Measurements from ENCODE around the gene KIRREL1. TPM values are rescaled to one million over a fixed set of nuclear protein-coding genes. Genes with fewer than 3 reads are reported as not detected.

The KIRREL1 gene
- total and polyA plus RNA-seq, 5 donors: 6.0 to 19.0 (median 14.7) TPM

DNA sequence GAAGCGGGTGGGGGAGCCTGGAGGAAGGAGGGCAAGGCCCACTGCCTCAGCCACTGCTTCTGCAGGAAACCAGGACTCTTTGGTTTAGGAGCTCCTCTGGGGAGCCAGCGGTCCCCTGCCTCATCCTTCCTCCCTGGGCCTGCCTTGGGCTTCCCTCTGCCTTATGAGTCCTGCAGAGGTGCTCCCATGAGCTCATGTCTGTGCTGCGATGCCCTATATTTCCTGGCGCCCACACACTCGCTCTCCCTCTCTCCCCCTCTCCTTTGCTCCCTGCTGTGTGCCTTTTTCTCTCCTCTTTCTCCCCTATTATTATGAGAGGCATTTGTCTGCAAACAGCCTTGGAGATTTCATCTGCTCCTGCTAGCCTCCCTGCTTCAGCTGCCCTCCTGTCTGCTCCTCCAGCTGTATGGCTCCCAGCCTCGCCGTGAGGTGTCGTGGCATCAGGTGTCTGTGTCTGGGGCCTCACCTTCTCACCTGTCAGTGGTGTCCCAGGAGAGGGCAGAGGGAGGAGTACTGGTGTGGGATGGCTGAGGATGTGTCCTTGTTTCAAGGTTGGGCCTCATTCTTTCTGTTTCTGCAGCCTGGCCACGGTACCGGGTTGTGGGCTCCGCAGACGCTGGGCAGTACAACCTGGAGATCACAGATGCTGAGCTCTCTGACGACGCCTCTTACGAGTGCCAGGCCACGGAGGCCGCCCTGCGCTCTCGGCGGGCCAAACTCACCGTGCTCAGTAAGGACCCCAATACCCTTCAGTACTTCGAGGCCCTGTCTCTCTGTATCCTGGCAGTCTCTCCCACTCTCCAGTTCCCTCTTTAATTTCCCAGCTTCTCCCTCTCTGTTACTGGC, 84.2 kb downstream of the KIRREL1 start:
- DNase-seq: no peak
- no peaks in the 10 kb centered on the region for H3K27me3 ChIP-seq (ENCODE audit: control insufficient read depth, insufficient read depth)
- no peak overlapping the region for H3K4me3 ChIP-seq (ENCODE audit: low read length)
- no peak overlapping the region for H3K27ac ChIP-seq (ENCODE audit: low read length)
- 90% methylated on average over 22 of the region's 22 CpGs for WGBS
- no peak for ATAC-seq
- H3K4me1 ChIP-seq (ENCODE audit: control insufficient read depth, insufficient read depth, low read length): no peaks in the 10 kb centered on the region
- intact Hi-C loops (cut with DNase I): no loop called here
- no peaks in the 10 kb centered on the region for H3K9me3 ChIP-seq (ENCODE audit: control insufficient read depth, low read length)

DNA sequence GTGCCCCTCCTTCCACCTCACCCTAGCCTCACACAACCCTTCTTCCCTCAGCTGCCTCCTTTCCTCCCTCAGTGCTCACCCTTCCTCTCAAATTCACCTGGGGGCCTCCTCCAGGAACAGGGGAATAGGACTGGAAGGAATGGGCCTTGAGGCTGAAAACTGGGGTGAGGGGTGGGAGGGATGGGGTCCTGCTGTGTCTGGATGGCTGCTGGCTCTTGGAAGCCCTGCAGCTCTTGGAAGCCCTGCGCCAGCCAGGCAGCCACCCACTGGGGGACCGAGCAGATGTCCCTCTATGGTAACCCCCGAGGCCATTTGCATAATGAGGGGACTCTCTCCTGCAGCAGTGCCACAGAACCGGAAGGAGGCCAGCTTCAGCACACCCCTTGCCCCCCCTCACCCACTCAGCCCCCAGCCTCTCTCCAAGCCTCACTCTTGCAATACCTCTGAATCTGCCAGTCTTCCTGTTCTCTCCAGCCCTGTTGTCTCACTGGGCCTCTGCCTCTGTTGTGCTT, 85.2 kb downstream of the KIRREL1 start:
- DNase-seq (no peak), ATAC-seq (no peak)
- H3K4me3 ChIP-seq (ENCODE audit: low read length): no peak overlapping the region
- no peaks in the 10 kb centered on the region for H3K27me3 ChIP-seq (ENCODE audit: control insufficient read depth, insufficient read depth)
- H3K9me3 ChIP-seq (ENCODE audit: control insufficient read depth, low read length): no peaks in the 10 kb centered on the region
- 75% methylated on average over 4 of the region's 4 CpGs for WGBS
- intact Hi-C loops (cut with DNase I): no loop called here
- H3K27ac ChIP-seq (ENCODE audit: low read length): no peak overlapping the region
- no peaks in the 10 kb centered on the region for H3K4me1 ChIP-seq (ENCODE audit: control insufficient read depth, insufficient read depth, low read length)

DNA sequence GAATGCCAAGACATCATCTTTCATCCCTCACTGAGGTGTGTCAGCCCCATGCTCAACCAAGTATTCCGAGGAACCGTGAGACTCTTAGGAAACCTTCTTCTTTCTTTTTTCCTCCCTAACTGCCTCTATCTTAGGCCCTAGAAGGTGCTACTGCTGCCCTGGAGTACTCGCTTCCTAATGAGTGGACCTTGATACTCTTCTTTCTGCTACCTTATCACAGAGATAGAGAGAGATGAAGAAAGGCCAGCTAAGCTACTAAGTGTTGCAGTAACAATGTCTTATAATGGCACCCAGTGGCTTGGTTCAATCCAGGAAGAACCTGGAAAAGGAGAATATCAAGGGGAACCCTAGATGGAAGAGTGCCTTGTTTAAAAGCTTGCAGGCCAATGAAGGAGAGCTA, 86.6 kb downstream of the KIRREL1 start:
- Histone ChIP-seq H3K4me3 (ENCODE audit: low read length) (no peak overlapping the region), H3K27ac (ENCODE audit: low read length) (no peak overlapping the region), H3K4me1 (ENCODE audit: control insufficient read depth, insufficient read depth, low read length) (no peaks in the 10 kb centered on the region), H3K27me3 (ENCODE audit: control insufficient read depth, insufficient read depth) (no peaks in the 10 kb centered on the region), H3K9me3 (ENCODE audit: control insufficient read depth, low read length) (no peaks in the 10 kb centered on the region)
- 93% methylated on average over 3 of the region's 3 CpGs for WGBS
- DNase-seq: no peak
- ATAC-seq: no peak
- intact Hi-C loops (cut with DNase I): loop anchor here in 1 of 4 donors (10.0 kb wide), 1 partner anchor 85 kb away; the partner anchor contains the start of gene KIRREL1

DNA sequence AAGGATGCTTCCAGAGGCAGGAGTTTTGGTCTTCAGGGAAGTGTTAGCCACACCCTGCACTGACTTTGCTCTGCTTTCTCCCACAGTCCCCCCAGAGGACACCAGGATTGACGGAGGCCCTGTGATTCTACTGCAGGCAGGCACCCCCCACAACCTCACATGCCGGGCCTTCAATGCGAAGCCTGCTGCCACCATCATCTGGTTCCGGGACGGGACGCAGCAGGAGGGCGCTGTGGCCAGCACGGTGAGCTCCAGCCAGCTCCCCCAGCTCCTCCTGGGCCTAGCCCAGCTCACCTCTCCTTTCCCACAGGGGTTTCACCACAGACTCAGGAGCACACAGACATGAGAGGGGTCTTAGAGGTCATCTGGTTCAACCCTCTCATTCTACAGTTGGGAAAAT, 90.9 kb downstream of the KIRREL1 start:
- Histone ChIP-seq H3K4me1 (ENCODE audit: control insufficient read depth, insufficient read depth, low read length) (no peaks in the 10 kb centered on the region), H3K4me3 (ENCODE audit: low read length) (no peak overlapping the region), H3K9me3 (ENCODE audit: control insufficient read depth, low read length) (no peaks in the 10 kb centered on the region), H3K27ac (ENCODE audit: low read length) (no peak overlapping the region), H3K27me3 (ENCODE audit: control insufficient read depth, insufficient read depth) (no peaks in the 10 kb centered on the region)
- no peak for ATAC-seq
- intact Hi-C loops (cut with DNase I): loop anchor here in 1 of 4 donors (10.0 kb wide), 1 partner anchor 90 kb away; the partner anchor contains the start of gene KIRREL1
- DNase-seq: no peak
- WGBS: 78% methylated on average over 8 of the region's 8 CpGs

DNA sequence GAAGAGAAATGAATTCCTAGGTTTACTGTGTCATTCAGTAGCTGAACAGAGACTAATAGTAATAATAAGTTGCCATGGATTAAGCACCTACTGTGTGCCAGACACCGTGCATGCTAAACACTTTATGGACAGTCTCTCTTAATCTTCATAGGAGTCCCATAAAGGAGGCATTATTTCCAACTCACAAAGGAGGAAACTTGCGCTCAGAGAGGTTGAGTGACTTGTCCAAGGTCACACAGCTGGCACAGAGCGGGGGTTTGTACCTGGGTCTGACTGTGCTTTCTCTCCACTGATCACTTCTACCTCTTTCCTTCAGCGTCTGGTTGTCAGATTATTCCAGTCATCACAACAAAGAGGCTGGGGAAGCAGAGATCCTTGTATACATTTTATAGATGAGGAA, 91.3 kb downstream of the KIRREL1 start:
- intact Hi-C loops (cut with DNase I): loop anchor here (5.0 to 10.0 kb wide), 2 partner anchors 90 to 92 kb away; partner anchors contain the start of gene KIRREL1 (in 4 of the 4)
- no peaks in the 10 kb centered on the region for H3K4me1 ChIP-seq (ENCODE audit: control insufficient read depth, insufficient read depth, low read length)
- WGBS: 93% methylated on average over 4 of the region's 4 CpGs
- no peak for DNase-seq
- no peaks in the 10 kb centered on the region for H3K9me3 ChIP-seq (ENCODE audit: control insufficient read depth, low read length)
- no peaks in the 10 kb centered on the region for H3K27me3 ChIP-seq (ENCODE audit: control insufficient read depth, insufficient read depth)
- H3K27ac ChIP-seq (ENCODE audit: low read length): no peak overlapping the region
- H3K4me3 ChIP-seq (ENCODE audit: low read length): no peak overlapping the region
- ATAC-seq: no peak

DNA sequence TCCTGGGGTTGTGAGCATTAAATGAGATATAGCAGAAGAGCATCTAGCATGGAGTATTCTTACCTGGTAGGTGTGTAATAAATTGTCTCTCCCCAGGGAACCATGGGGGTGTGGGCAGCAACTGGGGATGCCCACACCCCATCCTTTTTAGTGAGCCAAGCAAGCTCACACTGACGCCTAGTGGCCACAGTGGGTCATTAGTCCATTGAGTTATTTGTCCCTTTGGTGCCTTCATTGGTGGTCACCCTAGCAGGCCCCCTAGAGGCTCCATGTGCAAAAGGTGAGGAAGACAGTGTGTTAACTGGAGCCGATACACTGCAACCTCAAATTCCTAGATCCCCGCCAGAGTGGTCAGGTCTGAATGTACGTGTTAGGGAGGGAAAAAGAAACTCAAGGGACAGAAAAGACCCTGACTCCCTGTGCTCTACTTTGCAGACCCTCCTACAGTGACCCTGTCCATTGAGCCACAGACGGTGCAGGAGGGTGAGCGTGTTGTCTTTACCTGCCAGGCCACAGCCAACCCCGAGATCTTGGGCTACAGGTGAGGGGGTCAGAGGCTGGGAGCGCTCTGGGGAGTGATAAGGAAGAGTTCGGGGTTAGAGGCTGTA, 94.0 kb downstream of the KIRREL1 start:
- Histone ChIP-seq H3K4me1 (ENCODE audit: control insufficient read depth, insufficient read depth, low read length) (no peaks in the 10 kb centered on the region), H3K27ac (ENCODE audit: low read length) (no peak overlapping the region), H3K9me3 (ENCODE audit: control insufficient read depth, low read length) (no peaks in the 10 kb centered on the region), H3K4me3 (ENCODE audit: low read length) (no peak overlapping the region), H3K27me3 (ENCODE audit: control insufficient read depth, insufficient read depth) (no peaks in the 10 kb centered on the region)
- intact Hi-C loops (cut with DNase I): loop anchor here (5.0 to 10.0 kb wide), 2 partner anchors 93 to 95 kb away; partner anchors contain the start of gene KIRREL1 (in 4 of the 4)
- peak; percentile 26 to 81 for ATAC-seq
- whole genome bisulfite sequencing: 62% methylated on average over 9 of the region's 9 CpGs
- peak in 2 of 3 donors; percentile 63 to 79 for DNase-seq

DNA sequence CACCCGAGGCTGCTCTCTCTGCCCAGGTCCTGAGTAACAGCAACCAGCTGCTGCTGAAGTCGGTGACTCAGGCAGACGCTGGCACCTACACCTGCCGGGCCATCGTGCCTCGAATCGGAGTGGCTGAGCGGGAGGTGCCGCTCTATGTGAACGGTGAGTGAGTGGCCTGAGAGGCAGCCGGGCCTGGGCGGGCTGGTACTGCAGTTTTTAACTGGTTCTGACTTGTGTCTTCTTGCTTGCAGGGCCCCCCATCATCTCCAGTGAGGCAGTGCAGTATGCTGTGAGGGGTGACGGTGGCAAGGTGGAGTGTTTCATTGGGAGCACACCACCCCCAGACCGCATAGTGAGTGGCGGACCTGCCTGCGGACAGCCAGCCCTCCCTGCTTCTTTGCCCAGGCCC, 96.0 kb downstream of the KIRREL1 start:
- no peaks in the 10 kb centered on the region for H3K4me1 ChIP-seq (ENCODE audit: control insufficient read depth, insufficient read depth, low read length)
- ATAC-seq (no peak), DNase-seq (no peak)
- WGBS: 96% methylated on average over 16 of the region's 16 CpGs
- H3K27ac ChIP-seq (ENCODE audit: low read length): no peak overlapping the region
- no peaks in the 10 kb centered on the region for H3K27me3 ChIP-seq (ENCODE audit: control insufficient read depth, insufficient read depth)
- intact Hi-C loops (cut with DNase I): loop anchor here (5.0 to 10.0 kb wide), 2 partner anchors 95 to 97 kb away; partner anchors contain the start of gene KIRREL1 (in 4 of the 4)
- no peak overlapping the region for H3K4me3 ChIP-seq (ENCODE audit: low read length)
- no peaks in the 10 kb centered on the region for H3K9me3 ChIP-seq (ENCODE audit: control insufficient read depth, low read length)

DNA sequence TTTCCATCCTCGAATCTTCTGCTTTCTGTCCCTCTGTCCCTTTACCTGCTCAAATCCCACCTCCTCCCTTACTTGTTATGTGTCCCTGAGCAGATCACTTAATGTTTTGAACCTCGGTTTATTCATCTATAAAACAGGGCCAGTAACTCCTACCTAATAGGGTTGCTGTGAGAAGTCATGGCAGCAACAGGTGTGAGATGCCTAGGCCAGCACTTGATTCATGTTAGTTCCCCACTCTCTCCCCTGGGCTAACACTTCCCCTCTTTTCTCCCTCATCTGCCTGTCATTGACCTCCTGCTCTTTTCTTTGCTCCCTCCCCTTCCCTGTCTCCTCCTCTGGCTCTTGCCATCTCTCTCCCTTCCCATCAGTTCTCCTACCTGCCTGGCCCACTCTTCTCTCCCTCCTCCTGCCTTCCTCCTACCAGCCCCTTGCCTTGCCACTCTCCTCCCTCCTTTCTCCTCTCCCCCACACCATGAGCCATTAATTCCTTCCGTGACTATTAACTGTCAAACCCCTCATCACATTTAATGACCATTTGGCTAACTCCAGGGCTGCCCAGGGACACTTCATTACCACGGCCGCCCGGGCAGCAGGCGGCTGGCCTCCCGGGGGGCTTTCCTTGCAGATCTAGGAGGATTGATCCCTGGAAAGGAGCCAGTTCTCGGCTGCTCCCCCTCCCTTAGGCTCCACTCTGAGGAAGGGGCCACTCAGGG, 96.6 kb downstream of the KIRREL1 start:
- DNase-seq (no peak), ATAC-seq (no peak)
- no peaks in the 10 kb centered on the region for H3K4me1 ChIP-seq (ENCODE audit: control insufficient read depth, insufficient read depth, low read length)
- no peak overlapping the region for H3K4me3 ChIP-seq (ENCODE audit: low read length)
- H3K9me3 ChIP-seq (ENCODE audit: control insufficient read depth, low read length): no peaks in the 10 kb centered on the region
- no peaks in the 10 kb centered on the region for H3K27me3 ChIP-seq (ENCODE audit: control insufficient read depth, insufficient read depth)
- intact Hi-C loops (cut with DNase I): loop anchor here (5.0 to 10.0 kb wide), 2 partner anchors 95 to 98 kb away; partner anchors contain the start of gene KIRREL1 (in 4 of the 4)
- 84% methylated on average over 9 of the region's 9 CpGs for WGBS
- no peak overlapping the region for H3K27ac ChIP-seq (ENCODE audit: low read length)

DNA sequence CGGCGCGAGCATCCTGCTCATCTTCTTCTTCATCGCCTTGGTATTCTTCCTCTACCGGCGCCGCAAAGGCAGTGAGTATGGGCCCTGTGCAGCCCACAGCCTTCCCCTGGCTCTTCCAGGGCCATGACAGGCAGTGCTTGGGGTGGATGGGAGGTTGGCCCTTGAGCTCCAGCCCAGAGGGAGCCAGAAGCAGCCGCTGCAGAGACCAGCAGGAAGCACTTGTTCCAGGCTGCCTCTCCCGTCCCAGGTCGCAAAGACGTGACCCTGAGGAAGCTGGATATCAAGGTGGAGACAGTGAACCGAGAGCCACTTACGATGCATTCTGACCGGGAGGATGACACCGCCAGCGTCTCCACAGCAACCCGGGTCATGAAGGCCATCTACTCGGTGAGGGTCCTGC, 99.9 kb downstream of the KIRREL1 start:
- 85% methylated on average over 18 of the region's 18 CpGs for WGBS

DNA sequence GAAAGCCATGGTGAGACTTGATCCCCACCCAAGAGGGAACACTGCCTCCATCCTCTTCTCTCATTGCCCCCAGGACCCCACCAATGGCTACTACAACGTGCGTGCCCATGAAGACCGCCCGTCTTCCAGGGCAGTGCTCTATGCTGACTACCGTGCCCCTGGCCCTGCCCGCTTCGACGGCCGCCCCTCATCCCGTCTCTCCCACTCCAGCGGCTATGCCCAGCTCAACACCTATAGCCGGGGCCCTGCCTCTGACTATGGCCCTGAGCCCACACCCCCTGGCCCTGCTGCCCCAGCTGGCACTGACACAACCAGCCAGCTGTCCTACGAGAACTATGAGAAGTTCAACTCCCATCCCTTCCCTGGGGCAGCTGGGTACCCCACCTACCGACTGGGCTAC, 101.1 kb downstream of the KIRREL1 start:
- H3K9me3 ChIP-seq (ENCODE audit: control insufficient read depth, low read length): no peaks in the 10 kb centered on the region
- H3K27ac ChIP-seq (ENCODE audit: low read length): no peak overlapping the region
- intact Hi-C loops (cut with DNase I): no loop called here
- ATAC-seq (no peak), DNase-seq (peak in 1 of 3 donors; percentile 48)
- H3K4me3 ChIP-seq (ENCODE audit: low read length): no peak overlapping the region
- no peaks in the 10 kb centered on the region for H3K4me1 ChIP-seq (ENCODE audit: control insufficient read depth, insufficient read depth, low read length)
- H3K27me3 ChIP-seq (ENCODE audit: control insufficient read depth, insufficient read depth): no peaks in the 10 kb centered on the region
- WGBS: 87% methylated on average over 14 of the region's 14 CpGs

More for the DNA sequence above, 99.9 kb downstream of the KIRREL1 start:
- Histone ChIP-seq H3K9me3 (ENCODE audit: control insufficient read depth, low read length) (no peaks in the 10 kb centered on the region), H3K27me3 (ENCODE audit: control insufficient read depth, insufficient read depth) (no peaks in the 10 kb centered on the region), H3K4me1 (ENCODE audit: control insufficient read depth, insufficient read depth, low read length) (no peaks in the 10 kb centered on the region), H3K27ac (ENCODE audit: low read length) (no peak overlapping the region), H3K4me3 (ENCODE audit: low read length) (no peak overlapping the region)
- ATAC-seq (no peak), DNase-seq (no peak)
- intact Hi-C loops (cut with DNase I): no loop called here
